Amygdala (tissue), 56 donors: ENCODE results near the gene SCN4A.
"Not testable (repeated sequence)": the region's sequence is repeated elsewhere in the genome, so short reads cannot be mapped to it uniquely, and the experiment has no call there.

ENCODE experiments used
- DNase-seq, 56 donors: peaks; one replicate each; lab custom pipeline; 2025; lab: John Stamatoyannopoulos, UW

The SCN4A gene

GRCh38 chr17:63987221-63988126 is 14.8 kb upstream of the SCN4A start:
- DNase-seq, result no peak

GRCh38 chr17:63986821-63987220 is 14.1 kb upstream of the SCN4A start:
- no peak for DNase-seq

GRCh38 chr17:63985387-63986140 is 12.8 kb upstream of the SCN4A start:
- no peak for DNase-seq

- DNase-seq, result peak in 1 of 56 donors; percentile 54
Measured at GRCh38 chr17:63984651-63985386, 12.1 kb upstream of the SCN4A start.

DNA sequence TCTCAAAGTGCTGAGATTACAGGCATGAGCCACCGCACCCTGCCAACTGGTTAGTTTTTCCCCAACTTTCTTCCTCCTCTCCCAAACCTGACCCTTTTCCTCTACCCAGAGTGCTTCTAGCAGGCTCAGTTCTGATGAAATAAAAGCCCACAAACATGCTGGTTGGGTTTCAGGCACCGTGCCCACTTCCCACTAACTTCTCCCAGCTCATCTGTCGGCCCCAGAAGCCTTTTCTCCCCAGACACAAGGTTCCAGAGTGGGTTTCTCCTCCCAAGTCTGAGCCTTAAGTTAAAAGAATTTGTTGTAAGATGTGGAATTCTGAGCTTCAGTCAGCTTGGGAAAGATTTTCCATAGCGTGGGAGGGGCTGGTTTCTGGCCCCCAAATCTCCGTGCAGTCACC is 11.5 kb upstream of the SCN4A start:
- no peak for DNase-seq

GRCh38 chr17:63983320-63983719 is 10.6 kb upstream of the SCN4A start:
- no peak for DNase-seq

- DNase-seq, result not testable (repeated sequence)
Measured at GRCh38 chr17:63982641-63983040, 9.9 kb upstream of the SCN4A start.

- no peak for DNase-seq
Measured at GRCh38 chr17:63978272-63979200, 5.8 kb upstream of the SCN4A start.

- no peak for DNase-seq
Measured at GRCh38 chr17:63976702-63977101, 4.0 kb upstream of the SCN4A start.

DNA sequence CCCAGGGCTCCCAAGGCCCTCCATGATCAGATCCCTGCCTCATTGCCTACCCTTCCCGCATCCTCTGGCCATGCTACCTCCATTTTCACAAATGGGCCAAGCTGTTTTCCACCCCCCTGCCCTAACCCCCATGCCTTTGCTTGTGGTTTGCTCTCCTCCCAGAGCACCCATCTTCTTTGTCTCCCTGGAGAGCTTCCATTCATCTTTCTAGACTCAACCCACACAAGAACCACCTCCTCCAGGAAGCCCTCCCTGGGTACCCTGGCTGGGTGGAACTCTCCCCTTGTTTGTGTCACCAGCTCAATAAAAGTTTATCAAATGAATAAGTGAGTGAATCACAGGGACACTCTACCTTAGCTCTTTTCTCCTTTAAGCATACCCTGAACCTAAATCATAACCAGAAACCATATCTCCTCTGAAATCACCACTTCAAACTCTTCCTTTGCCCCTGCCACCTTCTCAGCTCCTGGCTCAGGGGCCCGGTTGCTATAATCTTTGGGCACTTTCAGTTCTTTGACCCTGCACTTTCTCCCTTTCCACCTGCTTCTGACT is 2.9 kb upstream of the SCN4A start:
- no peak for DNase-seq

GRCh38 chr17:63974594-63975192 is 2.0 kb upstream of the SCN4A start:
- no peak for DNase-seq

GRCh38 chr17:63973930-63974593 is 1.3 kb upstream of the SCN4A start:
- DNase-seq, result peak in 1 of 56 donors; percentile 40

GRCh38 chr17:63973247-63973646 is 529 bp upstream of the SCN4A start:
- no peak for DNase-seq

DNA sequence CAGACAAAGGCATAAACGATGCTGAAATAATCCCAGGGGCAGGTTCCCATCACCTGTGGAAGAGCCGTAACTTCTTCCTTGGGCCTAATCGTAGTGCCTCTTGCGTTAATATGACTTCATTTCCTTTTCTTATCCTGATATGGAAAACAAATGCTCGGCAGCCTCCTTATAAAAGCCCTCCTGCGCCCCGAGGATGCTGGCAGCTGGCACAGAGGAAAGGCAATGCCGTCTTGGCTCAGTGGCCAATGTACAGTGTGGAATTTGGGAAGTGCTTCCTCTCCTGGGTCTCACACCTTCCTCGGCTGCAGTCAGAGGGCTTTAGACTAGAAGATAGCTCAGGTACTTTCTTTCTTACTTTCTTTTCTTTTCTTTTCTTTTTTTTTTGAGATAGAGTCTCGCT is 3.4 kb downstream of the SCN4A start:
- no peak for DNase-seq

- DNase-seq, result no peak
Measured at GRCh38 chr17:63967953-63968352, 4.8 kb downstream of the SCN4A start.

DNA sequence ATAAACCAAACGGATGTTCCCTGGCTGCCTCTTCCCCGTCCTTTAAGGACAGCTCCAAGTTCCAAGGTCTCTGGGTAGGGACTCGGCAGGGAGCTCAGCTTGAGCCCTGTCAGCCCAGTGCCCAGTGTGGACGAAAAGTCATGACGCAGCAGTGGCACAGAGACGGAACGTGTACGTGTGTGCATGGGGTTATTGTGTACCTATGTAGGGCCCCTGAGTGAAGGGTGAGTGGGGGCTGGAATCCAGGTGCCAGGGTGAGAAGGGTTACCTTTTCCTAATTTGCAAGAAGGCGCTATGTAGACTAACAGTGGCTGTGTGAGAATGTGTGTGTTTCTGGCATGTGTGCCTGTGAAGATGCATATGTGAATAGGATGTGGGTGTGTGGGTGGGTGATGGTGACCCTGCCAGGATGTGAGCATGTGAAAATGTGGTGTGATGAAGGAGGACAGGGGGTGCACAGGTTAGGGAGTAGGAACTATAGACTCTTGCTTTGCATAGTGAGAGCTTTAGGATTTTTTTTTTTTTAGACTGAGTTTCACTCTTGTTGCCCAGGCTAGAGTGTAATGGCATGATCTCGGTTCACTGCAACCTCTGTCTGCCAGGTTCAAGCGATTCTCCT is 6.0 kb downstream of the SCN4A start:
- DNase-seq, result no peak

GRCh38 chr17:63963123-63963522 is 9.6 kb downstream of the SCN4A start:
- no peak for DNase-seq

GRCh38 chr17:63962298-63962744 is 10.4 kb downstream of the SCN4A start:
- DNase-seq, result no peak
